DMS53 (cell line): ENCODE data around the gene NBEAL1.
"Not testable (repeated sequence)": the region's sequence is repeated elsewhere in the genome, so short reads cannot be mapped to it uniquely, and the experiment has no call there.

Source experiments
- DNase-seq: peaks from one replicate; lab custom pipeline; 2025; lab: John Stamatoyannopoulos, UW

The NBEAL1 gene

DNA sequence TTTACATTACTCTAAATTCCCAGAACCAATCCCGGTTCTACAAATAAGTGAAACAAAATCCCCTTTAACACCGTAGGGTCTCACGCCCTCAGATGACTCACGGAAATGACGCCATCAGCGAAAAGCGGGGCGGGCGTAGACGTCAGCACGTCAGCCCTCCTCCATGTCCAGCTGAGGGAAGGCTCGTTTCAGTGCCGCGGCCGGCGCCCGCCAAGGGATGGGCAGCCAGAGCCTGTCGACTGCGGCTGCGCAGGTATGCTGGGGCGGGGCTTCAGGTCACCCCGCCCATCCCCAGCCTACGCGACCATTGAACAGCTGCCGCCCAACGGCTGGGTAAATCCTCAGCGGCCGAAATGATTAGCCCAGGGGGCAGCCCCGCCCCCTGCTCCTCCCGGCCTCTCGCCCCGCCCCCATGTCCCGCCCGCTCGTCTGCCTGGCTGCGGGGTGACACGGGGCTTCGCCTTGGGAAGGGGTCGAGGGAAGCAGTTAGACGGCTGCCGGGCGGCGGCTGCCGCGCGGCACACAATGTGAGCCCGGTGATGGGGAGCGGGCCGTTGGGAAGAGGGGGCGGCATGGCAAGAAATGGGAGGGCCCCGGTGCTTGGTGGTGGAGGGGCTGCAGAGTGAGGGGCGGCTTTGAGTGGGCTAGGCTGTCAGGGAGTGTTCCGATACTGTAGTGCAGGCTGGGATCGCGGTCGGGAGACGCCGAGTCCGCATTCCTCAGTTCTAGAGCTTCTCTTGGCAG, at the start of gene NBEAL1:
Gene NBEAL1, plus strand, starts transcription at position 420 of the 744 bp plus-strand sequence. CDS start 1,510 bp downstream, outside the sequence.
- DNase-seq = peak; percentile 98

DNA sequence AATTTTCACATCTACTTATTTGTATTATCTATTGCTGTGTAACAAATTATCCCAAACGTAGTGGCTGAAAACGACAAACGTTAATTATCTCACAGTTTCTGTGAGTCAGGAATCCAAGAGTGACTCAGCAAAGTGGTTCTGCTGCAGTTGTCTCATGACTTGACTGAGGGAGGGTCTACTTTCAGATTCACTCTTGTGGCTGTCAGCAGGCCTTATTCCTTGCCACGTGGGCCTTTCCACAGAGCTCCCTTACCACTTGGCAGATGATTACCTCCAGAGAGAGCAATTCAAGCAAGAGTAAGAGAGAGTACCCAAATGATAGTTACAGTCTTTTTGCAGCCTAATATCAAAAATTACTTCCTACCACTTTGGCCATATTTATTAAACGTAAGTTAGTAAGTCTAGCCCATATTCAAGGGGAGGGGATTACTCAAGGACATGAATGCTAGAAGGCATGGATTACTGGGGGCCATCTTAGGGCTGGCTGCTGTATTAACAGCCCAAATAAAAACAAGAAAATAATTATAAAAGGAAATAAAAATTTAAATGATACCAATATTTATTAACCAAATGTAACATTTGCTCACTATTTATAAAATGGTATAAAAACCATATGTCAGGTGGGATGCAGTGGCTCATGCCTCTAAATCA, 48.7 kb upstream of the NBEAL1 start:
- peak; percentile 50 for DNase-seq

DNA sequence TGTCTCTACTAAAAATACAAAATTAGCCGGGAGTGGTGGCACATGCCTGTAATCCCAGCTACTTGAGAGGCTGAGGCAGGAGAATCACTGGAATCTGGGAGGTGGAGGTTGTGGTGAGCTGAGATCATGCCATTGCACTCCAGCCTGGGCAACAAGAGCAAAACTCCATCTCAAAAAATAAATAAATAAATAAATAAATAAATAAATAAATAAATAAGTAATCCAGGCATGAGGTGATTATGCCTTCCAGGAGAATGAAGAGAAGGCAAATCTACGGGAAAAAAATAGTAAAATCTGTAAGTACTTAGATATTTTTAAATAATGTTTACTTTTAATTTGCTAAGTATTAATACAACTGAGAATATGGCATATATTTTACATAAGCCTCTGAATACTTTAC, 45.3 kb upstream of the NBEAL1 start:
- not testable (repeated sequence) for DNase-seq

GRCh38 chr2:202976809-202977208, 37.9 kb upstream of the NBEAL1 start:
- no peak for DNase-seq

DNA sequence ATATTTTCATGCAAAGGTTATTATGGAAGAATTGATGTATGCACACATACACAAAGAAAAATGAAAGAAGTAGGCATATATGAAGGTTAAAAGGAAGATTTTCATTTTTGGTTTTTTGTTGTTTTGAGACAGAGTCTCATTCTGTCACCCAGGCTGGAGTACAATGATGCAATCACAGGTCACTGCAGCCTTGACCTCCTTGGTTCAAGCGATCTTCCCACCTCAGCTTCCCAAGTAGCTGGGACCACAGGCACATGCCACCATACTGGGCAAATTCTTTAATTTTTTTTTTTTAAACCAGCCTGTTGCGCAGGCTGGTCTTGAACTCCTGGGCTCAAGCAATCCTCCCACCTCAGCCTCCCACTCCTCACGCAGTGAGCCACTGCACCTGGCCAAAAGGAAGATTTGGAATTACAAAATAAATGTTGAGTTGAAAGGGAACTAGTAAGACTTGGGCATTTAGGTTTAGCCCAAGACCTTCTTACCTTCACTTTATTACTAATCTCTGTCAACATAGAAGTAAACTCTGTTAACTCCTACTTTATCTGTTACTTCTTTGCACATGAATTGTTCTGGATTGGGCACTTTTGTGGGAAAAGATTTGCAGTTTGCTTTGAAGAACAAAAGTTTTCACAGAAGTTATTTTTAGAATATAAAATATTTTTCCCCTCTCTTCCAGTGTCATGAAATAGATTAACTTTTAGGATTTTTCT, 31.7 kb upstream of the NBEAL1 start:
- DNase-seq = no peak

DNA sequence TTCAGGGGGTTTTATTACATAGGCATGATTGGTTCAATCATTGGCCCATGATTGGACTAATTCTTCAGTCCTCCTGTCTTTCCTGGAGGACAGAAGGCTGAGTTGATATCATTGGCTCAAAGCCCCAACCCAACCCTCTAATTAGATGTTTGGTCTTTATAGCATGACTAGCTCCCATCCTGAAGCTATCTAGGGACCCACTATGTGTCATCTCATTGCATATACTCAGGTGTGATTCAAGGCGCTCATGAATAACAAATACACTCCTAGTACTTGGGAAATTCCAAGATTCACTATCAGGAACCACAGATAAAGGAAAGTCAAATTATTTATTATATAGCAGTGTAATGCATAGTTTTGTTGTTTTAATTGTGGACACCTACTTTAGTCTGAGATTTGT, 24.9 kb upstream of the NBEAL1 start:
- no peak for DNase-seq

- DNase-seq = no peak
Measured at GRCh38 chr2:202990501-202990900, 24.2 kb upstream of the NBEAL1 start.

GRCh38 chr2:202997113-202997512, 17.6 kb upstream of the NBEAL1 start:
- not testable (repeated sequence) for DNase-seq

GRCh38 chr2:203002054-203002821, 12.4 kb upstream of the NBEAL1 start:
- no peak for DNase-seq

- DNase-seq = no peak
Measured at GRCh38 chr2:203003716-203004115, 11.0 kb upstream of the NBEAL1 start.

DNA sequence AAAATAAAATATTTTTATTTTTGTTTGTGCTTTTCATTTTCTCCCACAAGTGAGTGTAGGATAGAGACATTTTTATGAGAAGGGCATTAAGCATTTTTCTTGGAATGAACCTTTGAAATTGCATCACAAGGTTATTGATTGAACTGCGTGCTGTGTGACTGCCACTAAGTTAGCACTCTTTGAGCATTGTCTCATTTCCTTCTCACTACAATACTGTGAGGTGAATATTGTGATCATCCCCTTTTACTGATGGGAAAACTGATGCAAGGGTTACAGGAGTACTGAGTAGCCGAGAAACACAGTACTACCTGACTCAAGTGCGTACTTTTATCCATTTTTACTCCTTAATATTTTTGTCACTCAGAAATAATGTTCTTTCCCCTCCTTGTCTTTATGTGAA, 2.0 kb downstream of the NBEAL1 start:
- no peak for DNase-seq

DNA sequence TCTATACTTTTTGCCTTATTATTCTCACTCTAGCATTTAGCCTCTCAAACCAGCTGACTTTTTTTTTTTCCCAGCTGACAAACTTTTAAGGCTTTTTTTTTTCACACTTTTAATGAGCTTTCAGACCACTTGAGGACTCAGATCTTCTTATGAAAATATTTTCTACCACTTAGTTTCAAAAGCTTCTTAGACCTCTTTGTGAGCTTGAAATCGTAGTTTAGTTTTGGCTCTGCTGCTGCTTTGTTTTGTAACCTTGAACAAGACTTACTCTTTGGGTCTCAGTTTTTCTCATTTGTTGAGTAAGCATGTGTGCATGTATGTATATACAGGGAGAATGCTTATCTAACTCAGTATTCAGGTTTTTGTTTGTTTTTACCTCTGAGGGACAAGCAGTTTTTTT, 3.5 kb downstream of the NBEAL1 start:
- DNase-seq = no peak

- DNase-seq = no peak
Measured at GRCh38 chr2:203019142-203019541, 4.5 kb downstream of the NBEAL1 start.

DNA sequence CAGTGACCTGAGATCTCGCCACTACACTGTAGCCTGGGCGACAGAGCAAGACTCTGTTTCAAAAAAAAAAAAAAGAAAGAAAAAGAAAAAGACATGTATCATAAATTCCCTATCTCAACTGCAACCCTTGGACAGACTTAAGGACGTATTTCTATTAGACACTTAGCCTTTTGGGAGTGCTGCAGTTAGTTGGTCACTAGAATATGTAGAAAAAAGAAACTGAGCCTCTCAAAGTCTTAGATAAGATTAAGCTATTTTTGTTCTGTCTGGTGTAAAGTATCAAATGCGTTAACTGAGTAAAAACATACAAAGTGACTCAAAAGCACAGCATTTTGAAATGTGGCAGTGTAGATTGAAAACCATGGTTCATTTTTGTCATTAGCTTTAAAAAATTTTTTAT, 7.3 kb downstream of the NBEAL1 start:
- no peak for DNase-seq

GRCh38 chr2:203022751-203023150, 8.1 kb downstream of the NBEAL1 start:
- no peak for DNase-seq

DNA sequence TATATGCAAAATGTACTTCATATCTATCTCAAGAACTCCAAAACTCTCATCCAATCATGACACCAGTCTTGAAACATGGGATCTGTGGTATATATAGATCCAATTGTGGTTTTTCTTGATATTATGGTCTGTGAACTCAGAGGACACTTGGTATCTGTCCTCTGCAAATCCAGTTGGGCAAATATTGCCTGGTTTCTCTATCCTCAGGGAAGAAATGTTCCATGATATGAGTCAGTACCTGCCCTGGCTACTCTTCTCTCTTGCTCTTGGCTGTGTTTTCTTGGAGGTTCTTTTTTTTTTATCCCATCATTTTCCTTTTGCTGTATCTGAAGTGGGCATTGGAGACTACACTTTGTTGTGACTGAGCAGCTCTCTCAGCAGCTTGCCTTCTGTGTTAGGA, 10.9 kb downstream of the NBEAL1 start:
- no peak for DNase-seq

GRCh38 chr2:203030545-203030944, 15.9 kb downstream of the NBEAL1 start:
- DNase-seq = no peak

- no peak for DNase-seq
Measured at GRCh38 chr2:203030991-203031390, 16.3 kb downstream of the NBEAL1 start.

- no peak for DNase-seq
Measured at GRCh38 chr2:203033395-203033794, 18.7 kb downstream of the NBEAL1 start.

DNA sequence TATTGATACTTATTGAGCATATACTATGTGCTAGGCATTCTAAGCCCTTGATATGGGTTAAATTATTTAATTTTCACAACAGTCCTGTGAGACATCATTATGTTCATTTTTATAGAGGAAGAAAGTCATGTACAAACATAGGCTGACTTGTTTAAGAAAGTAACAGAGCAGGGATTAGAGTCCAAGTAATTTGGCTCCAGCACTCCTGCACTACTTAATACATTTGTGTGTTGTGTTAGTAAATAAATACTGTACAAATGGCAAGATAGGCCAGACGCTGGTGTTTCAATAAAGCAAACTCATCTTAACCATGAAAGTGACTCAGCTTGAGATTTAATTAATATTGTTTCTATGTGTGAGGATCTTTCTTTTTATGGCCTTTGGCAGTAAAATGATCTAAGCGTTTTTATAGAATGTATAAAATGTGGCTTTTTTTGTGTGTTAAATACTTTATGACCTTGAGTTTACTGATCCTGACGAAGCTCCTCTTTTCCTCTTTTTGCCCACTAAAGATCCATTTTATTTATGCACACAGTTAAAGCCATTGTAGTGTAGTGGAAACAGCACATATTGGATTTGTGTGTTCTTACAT, 21.3 kb downstream of the NBEAL1 start:
- no peak for DNase-seq

- DNase-seq = no peak
Measured at GRCh38 chr2:203037026-203037425, 22.4 kb downstream of the NBEAL1 start.

DNA sequence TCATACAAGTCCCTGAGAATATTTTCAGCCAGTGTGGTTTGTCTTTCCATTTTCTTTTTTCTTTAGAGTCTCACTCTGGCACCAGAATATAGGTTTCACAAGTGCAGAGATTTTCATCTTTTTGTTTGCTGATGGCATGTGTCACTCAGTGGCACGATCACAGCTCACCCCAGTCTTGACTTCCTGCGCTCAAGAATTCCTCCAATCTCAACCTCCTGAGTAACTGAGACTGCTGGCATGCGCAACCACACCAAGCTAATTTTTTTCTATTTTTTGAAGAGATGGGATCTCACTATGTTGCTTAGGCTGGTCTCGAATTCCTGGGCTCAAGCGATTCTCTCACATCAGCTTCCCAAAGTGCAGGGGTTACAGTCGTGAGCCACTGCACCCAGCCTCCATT, 23.9 kb downstream of the NBEAL1 start:
- no peak for DNase-seq
